Pancreas (tissue), 10 donors: ENCODE measurements around the gene MVK. TPM values are rescaled to one million over a fixed set of nuclear protein-coding genes. Genes with fewer than 3 reads are reported as not detected.

Experiments
- ATAC-seq, 4 donors: fragments of 200-7000 bp; cut with Tn5 transposase; one replicate each; pipeline versions ENCODE4 v1.8.0 to v1.9.1; 2020; ENCODE audit warnings: mild to moderate bottlenecking in 4 of 4, moderate library complexity in 4 of 4
- DNase-seq, 6 donors: peaks; one replicate each; pipeline ENCODE4 v3.0.0-alpha.2; 2020
- FAIRE-seq: peaks from 2 replicates; lab custom pipeline; 2012; peaks lifted over from hg19 to GRCh38; lab: Jason Lieb, UNC
- H3K27ac ChIP-seq, 4 donors: fragments of 200-600 bp; sonication (generic); 1 replicate in 3 of 4; 2 replicates in 1 of 4; pipeline versions ENCODE4 v1.5.0 to v1.8.0; 2020
- H3K27me3 ChIP-seq, 4 donors: fragments of 200-600 bp; one replicate each; pipeline ENCODE4 v1.8.0; 2021
- H3K36me3 ChIP-seq, 3 donors: fragments of 200-600 bp; sonication (generic) in 1 of 3; one replicate each; pipeline versions ENCODE4 v1.5.0 to v1.8.0; 2020 to 2021
- H3K4me1 ChIP-seq, 3 donors: fragments of 200-600 bp; one replicate each; pipeline ENCODE4 v1.8.0; 2021
- H3K4me3 ChIP-seq, 4 donors: fragments of 200-600 bp; sonication (generic) in 2 of 4; one replicate each; pipeline versions ENCODE4 v1.5.0 to v1.8.0; 2020 to 2021
- H3K9me3 ChIP-seq, 4 donors: fragments of 200-600 bp; one replicate each; pipeline ENCODE4 v1.8.0; 2021
- CTCF ChIP-seq, 4 donors: fragments of 200-600 bp; sonication (generic) in 3 of 4; IDR thresholded peaks; one replicate each; pipeline versions ENCODE4 v1.5.0 to v1.8.0; 2021; ENCODE audit warnings: antibody characterized with exemption in 4 of 4
- WGBS, 2 donors: extraction: QIAGEN DNeasy Blood & Tissue Kit; methylation state at CpG; one replicate each; pipeline ENCODE4 v1.1.7; 2013; 5-methylcytosine and 5-hydroxymethylcytosine counted together
- intact Hi-C, 3 donors: fragments of 100-400 bp; cut with DNase I; formaldehyde crosslinking; loops; one replicate each; pipeline versions ENCODE4 v1.11.1 to v1.14.2; 2022
- polyA plus RNA-seq, 2 donors: library from polyadenylated mRNA; stranded (reverse); fragments of 200-250 nt; gene quantifications; one replicate each; pipeline ENCODE4 v1.2.3, GENCODE V29; 2013
- total RNA-seq, 6 donors: library from RNA; stranded (reverse); fragmentation: NEBNext Ultra II Directional in 4 of 6; extraction: Animal tissue kit (Norgen Biotek cat#: 25700) in 4 of 6; gene quantifications; one replicate each; pipeline versions ENCODE4 v1.2.1 to v1.2.4, GENCODE V29; 2021 to 2023
- donor health status: healthy with polysubstance abuse.
- donor health status: DM: no; HTN: no; CAD: no; lungs with moderate emphysema.
- donor health status: DM: no; HTN: no; CAD: no.
- donor health status: control.
- donor health status: control.
- donor health status: Bipolar disorder and iron deficiency.
- donor health status: DM: yes; HTN: yes; CAD: no.
- donor health status: DM: no; HTN: no; CAD: no.
- donor health status: DM: no; HTN: no; CAD: no.
- donor health status: DM: yes; HTN: yes; CAD: no.

The MVK gene
- total and polyA plus RNA-seq, 8 donors, result 5.8 to 15.9 (median 7.4) TPM

- intact Hi-C loops, result no loop called here
- Histone ChIP-seq H3K9me3 (no peaks in the 10 kb centered on the region), H3K36me3 (peaks cover 0 to 4% (median 3%) of the 10 kb centered on the region in 3 donors), H3K27ac (no peak overlapping the region), H3K4me1 (no peaks in the 10 kb centered on the region), H3K27me3 (no peaks in the 10 kb centered on the region), H3K4me3 (no peak overlapping the region)
- ATAC-seq (no peak), DNase-seq (no peak), FAIRE-seq (no peak)
- 94 to 95% methylated on average over 10 of the region's 10 CpGs for WGBS, 2 donors
- no peak for TF ChIP-seq CTCF (IDR thresholded peaks at IDR 0.05)
Measured at GRCh38 chr12:109561711-109562030, 11.9 kb upstream of the MVK start.

- Histone ChIP-seq H3K27ac (no peak overlapping the region), H3K4me3 (no peak overlapping the region), H3K9me3 (no peaks in the 10 kb centered on the region), H3K36me3 (peaks cover 0 to 13% (median 11%) of the 10 kb centered on the region in 3 donors), H3K4me1 (no peaks in the 10 kb centered on the region), H3K27me3 (no peaks in the 10 kb centered on the region)
- TF ChIP-seq CTCF (IDR thresholded peaks at IDR 0.05), result no peak
- ATAC-seq, result no peak
- no peak for DNase-seq
- FAIRE-seq, result no peak
- intact Hi-C loops, result no loop called here
- 93 to 98% methylated on average over 4 of the region's 4 CpGs for WGBS, 2 donors
Measured at GRCh38 chr12:109562871-109563270, 10.7 kb upstream of the MVK start.

- Histone ChIP-seq H3K36me3 (peaks cover 0 to 20% (median 14%) of the 10 kb centered on the region in 3 donors), H3K4me3 (no peak overlapping the region), H3K9me3 (no peaks in the 10 kb centered on the region), H3K27me3 (no peaks in the 10 kb centered on the region), H3K27ac (no peak overlapping the region), H3K4me1 (no peaks in the 10 kb centered on the region)
- FAIRE-seq, result no peak
- WGBS, 2 donors, result 91 to 93% methylated on average over 30 of the region's 30 CpGs
- intact Hi-C loops, result no loop called here
- TF ChIP-seq CTCF (IDR thresholded peaks at IDR 0.05), result no peak
- DNase-seq, result no peak
- ATAC-seq, result peak in 1 of 4 donors; percentile 23
Measured at GRCh38 chr12:109563291-109564284, 10.0 kb upstream of the MVK start.

GRCh38 chr12:109566424-109566823 is 7.2 kb upstream of the MVK start:
- Histone ChIP-seq H3K36me3 (peaks cover 0 to 23% (median 14%) of the 10 kb centered on the region in 3 donors), H3K27me3 (no peaks in the 10 kb centered on the region), H3K9me3 (no peaks in the 10 kb centered on the region), H3K4me3 (no peak overlapping the region), H3K27ac (no peak overlapping the region), H3K4me1 (no peaks in the 10 kb centered on the region)
- intact Hi-C loops, result no loop called here
- no peak for TF ChIP-seq CTCF (IDR thresholded peaks at IDR 0.05)
- peak in 1 of 6 donors; percentile 52 for DNase-seq
- no peak for FAIRE-seq
- no peak for ATAC-seq
- 96 to 98% methylated on average over 8 of the region's 8 CpGs for whole genome bisulfite sequencing, 2 donors

- H3K27ac ChIP-seq, result no peak overlapping the region
- FAIRE-seq (no peak), DNase-seq (no peak), ATAC-seq (no peak)
- intact Hi-C loops, result no loop called here
- TF ChIP-seq CTCF (IDR thresholded peaks at IDR 0.05), result no peak
- H3K36me3 ChIP-seq, result peaks cover 0 to 23% (median 14%) of the 10 kb centered on the region in 3 donors
- WGBS, 2 donors, result 85 to 89% methylated on average over 10 of the region's 10 CpGs
- H3K4me3 ChIP-seq, result no peak overlapping the region
- H3K4me1 ChIP-seq, result peaks cover 0 to 5% (median 0%) of the 10 kb centered on the region in 3 donors
- no peaks in the 10 kb centered on the region for H3K9me3 ChIP-seq
- no peaks in the 10 kb centered on the region for H3K27me3 ChIP-seq
Measured at GRCh38 chr12:109567296-109567695, 6.3 kb upstream of the MVK start.
